ENCODE measurements around the gene SLC20A1. TPM values are rescaled to one million over a fixed set of nuclear protein-coding genes. Genes with fewer than 3 reads are reported as not detected.
A peak's percentile ranks its signal among the peaks of the same experiment; 100 is the strongest.
"Not testable (repeated sequence)": the region's sequence is repeated elsewhere in the genome, so short reads cannot be mapped to it uniquely, and the experiment has no call there.

The SLC20A1 gene
- total and polyA plus RNA-seq, 4 donors, result 7.0 to 82.6 (median 35.8) TPM

GRCh38 chr2:112664689-112665088, 18.9 kb downstream of the SLC20A1 start:
- no peak overlapping the region for H3K4me3 ChIP-seq (ENCODE audit: low read length in 2 of 2)
- no peaks in the 10 kb centered on the region for H3K9me3 ChIP-seq (ENCODE audit: control insufficient read depth, low read length)
- DNase-seq (no peak), ATAC-seq (ENCODE audit: low FRiP score) (no peak)
- H3K36me3 ChIP-seq (ENCODE audit: control insufficient read depth in 1 of 2, insufficient read depth in 2 of 2, low read length in 1 of 2), result peaks cover 0 to 7% of the 10 kb centered on the region in 2 donors
- no peak overlapping the region for H3K27ac ChIP-seq (ENCODE audit: low read depth in 1 of 2, low read length in 2 of 2)
- no peaks in the 10 kb centered on the region for H3K4me1 ChIP-seq (ENCODE audit: control insufficient read depth in 1 of 2, insufficient read depth in 2 of 2, low read length in 2 of 2)
- intact Hi-C loops (cut with DNase I), result no loop called here
- no peaks in the 10 kb centered on the region for H3K27me3 ChIP-seq (ENCODE audit: control insufficient read depth in 1 of 2, insufficient read depth in 2 of 2, low read length in 1 of 2)

GRCh38 chr2:112665113-112665780, 19.5 kb downstream of the SLC20A1 start:
- intact Hi-C loops (cut with DNase I), result no loop called here
- H3K36me3 ChIP-seq (ENCODE audit: control insufficient read depth in 1 of 2, insufficient read depth in 2 of 2, low read length in 1 of 2), result peaks cover 0 to 7% of the 10 kb centered on the region in 2 donors
- H3K9me3 ChIP-seq (ENCODE audit: control insufficient read depth, low read length), result no peaks in the 10 kb centered on the region
- ATAC-seq (ENCODE audit: low FRiP score), result no peak
- H3K4me1 ChIP-seq (ENCODE audit: control insufficient read depth in 1 of 2, insufficient read depth in 2 of 2, low read length in 2 of 2), result no peaks in the 10 kb centered on the region
- no peak overlapping the region for H3K4me3 ChIP-seq (ENCODE audit: low read length in 2 of 2)
- DNase-seq, result no peak
- 85 to 91% methylated on average over 8 of the region's 8 CpGs for WGBS, 2 donors
- no peaks in the 10 kb centered on the region for H3K27me3 ChIP-seq (ENCODE audit: control insufficient read depth in 1 of 2, insufficient read depth in 2 of 2, low read length in 1 of 2)
- no peak overlapping the region for H3K27ac ChIP-seq (ENCODE audit: low read depth in 1 of 2, low read length in 2 of 2)

GRCh38 chr2:112666761-112667122, 21.0 kb downstream of the SLC20A1 start:
- no peak for ATAC-seq (ENCODE audit: low FRiP score)
- intact Hi-C loops (cut with DNase I), result no loop called here
- WGBS, 2 donors, result 85 to 89% methylated on average over 3 of the region's 3 CpGs

GRCh38 chr2:112667540-112667939, 21.8 kb downstream of the SLC20A1 start:
- H3K9me3 ChIP-seq (ENCODE audit: control insufficient read depth, low read length); H3K27me3 ChIP-seq (ENCODE audit: control insufficient read depth in 1 of 2, insufficient read depth in 2 of 2, low read length in 1 of 2); H3K36me3 ChIP-seq (ENCODE audit: control insufficient read depth in 1 of 2, insufficient read depth in 2 of 2, low read length in 1 of 2); H3K4me1 ChIP-seq (ENCODE audit: control insufficient read depth in 1 of 2, insufficient read depth in 2 of 2, low read length in 2 of 2); H3K4me3 ChIP-seq (ENCODE audit: low read length in 2 of 2); DNase-seq; H3K27ac ChIP-seq (ENCODE audit: low read depth in 1 of 2, low read length in 2 of 2); ATAC-seq (ENCODE audit: low FRiP score); intact Hi-C loops (cut with DNase I): not testable (repeated sequence)
- 90 to 91% methylated on average over 6 of the region's 6 CpGs for WGBS, 2 donors

More at GRCh38 chr2:112666761-112667122, 21.0 kb downstream of the SLC20A1 start:
- Histone ChIP-seq H3K27me3 (ENCODE audit: control insufficient read depth in 1 of 2, insufficient read depth in 2 of 2, low read length in 1 of 2) (no peaks in the 10 kb centered on the region), H3K4me1 (ENCODE audit: control insufficient read depth in 1 of 2, insufficient read depth in 2 of 2, low read length in 2 of 2) (no peaks in the 10 kb centered on the region), H3K4me3 (ENCODE audit: low read length in 2 of 2) (no peak overlapping the region), H3K27ac (ENCODE audit: low read depth in 1 of 2, low read length in 2 of 2) (no peak overlapping the region), H3K9me3 (ENCODE audit: control insufficient read depth, low read length) (no peaks in the 10 kb centered on the region), H3K36me3 (ENCODE audit: control insufficient read depth in 1 of 2, insufficient read depth in 2 of 2, low read length in 1 of 2) (peaks cover 0 to 3% of the 10 kb centered on the region in 2 donors)
- DNase-seq, result no peak

- intact Hi-C loops (cut with DNase I), result no loop called here
- no peak for DNase-seq
Measured at GRCh38 chr2:112669667-112670066, 23.9 kb downstream of the SLC20A1 start.

GRCh38 chr2:112670252-112671022, 24.7 kb downstream of the SLC20A1 start:
- H3K4me1 ChIP-seq (ENCODE audit: control insufficient read depth in 1 of 2, insufficient read depth in 2 of 2, low read length in 2 of 2), result no peaks in the 10 kb centered on the region
- 85 to 87% methylated on average over 5 of the region's 5 CpGs for WGBS, 2 donors
- no peak for ATAC-seq (ENCODE audit: low FRiP score)
- H3K9me3 ChIP-seq (ENCODE audit: control insufficient read depth, low read length), result no peaks in the 10 kb centered on the region
- no peak overlapping the region for H3K27ac ChIP-seq (ENCODE audit: low read depth in 1 of 2, low read length in 2 of 2)
- H3K36me3 ChIP-seq (ENCODE audit: control insufficient read depth in 1 of 2, insufficient read depth in 2 of 2, low read length in 1 of 2), result no peaks in the 10 kb centered on the region
- no peak overlapping the region for H3K4me3 ChIP-seq (ENCODE audit: low read length in 2 of 2)
- intact Hi-C loops (cut with DNase I), result no loop called here
- H3K27me3 ChIP-seq (ENCODE audit: control insufficient read depth in 1 of 2, insufficient read depth in 2 of 2, low read length in 1 of 2), result no peaks in the 10 kb centered on the region
- no peak for DNase-seq

More at GRCh38 chr2:112669667-112670066, 23.9 kb downstream of the SLC20A1 start:
- Histone ChIP-seq H3K4me1 (ENCODE audit: control insufficient read depth in 1 of 2, insufficient read depth in 2 of 2, low read length in 2 of 2) (no peaks in the 10 kb centered on the region), H3K9me3 (ENCODE audit: control insufficient read depth, low read length) (no peaks in the 10 kb centered on the region), H3K36me3 (ENCODE audit: control insufficient read depth in 1 of 2, insufficient read depth in 2 of 2, low read length in 1 of 2) (no peaks in the 10 kb centered on the region), H3K4me3 (ENCODE audit: low read length in 2 of 2) (no peak overlapping the region), H3K27ac (ENCODE audit: low read depth in 1 of 2, low read length in 2 of 2) (no peak overlapping the region), H3K27me3 (ENCODE audit: control insufficient read depth in 1 of 2, insufficient read depth in 2 of 2, low read length in 1 of 2) (no peaks in the 10 kb centered on the region)
- no peak for ATAC-seq (ENCODE audit: low FRiP score)
- WGBS, 2 donors, result 95% methylated on average over 4 of the region's 4 CpGs

- Histone ChIP-seq H3K36me3 (ENCODE audit: control insufficient read depth in 1 of 2, insufficient read depth in 2 of 2, low read length in 1 of 2) (no peaks in the 10 kb centered on the region), H3K4me1 (ENCODE audit: control insufficient read depth in 1 of 2, insufficient read depth in 2 of 2, low read length in 2 of 2) (no peaks in the 10 kb centered on the region), H3K27ac (ENCODE audit: low read depth in 1 of 2, low read length in 2 of 2) (no peak overlapping the region), H3K27me3 (ENCODE audit: control insufficient read depth in 1 of 2, insufficient read depth in 2 of 2, low read length in 1 of 2) (no peaks in the 10 kb centered on the region), H3K4me3 (ENCODE audit: low read length in 2 of 2) (no peak overlapping the region), H3K9me3 (ENCODE audit: control insufficient read depth, low read length) (no peaks in the 10 kb centered on the region)
- intact Hi-C loops (cut with DNase I), result no loop called here
- no peak for DNase-seq
- no peak for ATAC-seq (ENCODE audit: low FRiP score)
- whole genome bisulfite sequencing, 2 donors, result 82 to 88% methylated on average over 2 of the region's 2 CpGs
Measured at GRCh38 chr2:112671801-112672200, 26.1 kb downstream of the SLC20A1 start.

GRCh38 chr2:112673008-112673407, 27.3 kb downstream of the SLC20A1 start:
- Histone ChIP-seq H3K27ac (ENCODE audit: low read depth in 1 of 2, low read length in 2 of 2) (no peak overlapping the region), H3K9me3 (ENCODE audit: control insufficient read depth, low read length) (no peaks in the 10 kb centered on the region), H3K4me1 (ENCODE audit: control insufficient read depth in 1 of 2, insufficient read depth in 2 of 2, low read length in 2 of 2) (no peaks in the 10 kb centered on the region), H3K4me3 (ENCODE audit: low read length in 2 of 2) (no peak overlapping the region), H3K27me3 (ENCODE audit: control insufficient read depth in 1 of 2, insufficient read depth in 2 of 2, low read length in 1 of 2) (no peaks in the 10 kb centered on the region), H3K36me3 (ENCODE audit: control insufficient read depth in 1 of 2, insufficient read depth in 2 of 2, low read length in 1 of 2) (no peaks in the 10 kb centered on the region)
- DNase-seq, result no peak
- intact Hi-C loops (cut with DNase I), result no loop called here
- no peak for ATAC-seq (ENCODE audit: low FRiP score)
- WGBS, 2 donors, result 97 to 98% methylated on average over 1 of the region's 1 CpG

- Histone ChIP-seq H3K27me3 (ENCODE audit: control insufficient read depth in 1 of 2, insufficient read depth in 2 of 2, low read length in 1 of 2) (no peaks in the 10 kb centered on the region), H3K4me1 (ENCODE audit: control insufficient read depth in 1 of 2, insufficient read depth in 2 of 2, low read length in 2 of 2) (no peaks in the 10 kb centered on the region), H3K4me3 (ENCODE audit: low read length in 2 of 2) (no peak overlapping the region), H3K27ac (ENCODE audit: low read depth in 1 of 2, low read length in 2 of 2) (no peak overlapping the region), H3K9me3 (ENCODE audit: control insufficient read depth, low read length) (no peaks in the 10 kb centered on the region), H3K36me3 (ENCODE audit: control insufficient read depth in 1 of 2, insufficient read depth in 2 of 2, low read length in 1 of 2) (no peaks in the 10 kb centered on the region)
- 74 to 76% methylated on average over 8 to 12 of the region's 12 CpGs for WGBS, 2 donors
- peak; percentile 85 to 89 for DNase-seq
- intact Hi-C loops (cut with DNase I), result no loop called here
- peak; percentile 44 for ATAC-seq (ENCODE audit: low FRiP score)
Measured at GRCh38 chr2:112674229-112674628, 28.5 kb downstream of the SLC20A1 start.
